Uterus (tissue), 2 donors: ENCODE data around the gene PPFIBP2.

Experiments used
- CTCF ChIP-seq, 4 experiments: fragments of 200-600 bp in 2 of 4; fragments of 450-650 bp in 2 of 4; sonication (generic) in 2 of 4; IDR thresholded peaks; one replicate each; pipeline ENCODE4 v1.5.1; 2016 to 2019; ENCODE audit warnings: antibody characterized with exemption in 4 of 4, mild to moderate bottlenecking in 2 of 4, moderate library complexity in 1 of 4
- POLR2A ChIP-seq, 2 donors: fragments of 450-650 bp; IDR thresholded peaks; one replicate each; pipeline ENCODE4 v1.6.1; 2016; ENCODE audit warnings: antibody characterized with exemption in 2 of 2, mild to moderate bottlenecking in 1 of 2, moderate library complexity in 1 of 2

DNA sequence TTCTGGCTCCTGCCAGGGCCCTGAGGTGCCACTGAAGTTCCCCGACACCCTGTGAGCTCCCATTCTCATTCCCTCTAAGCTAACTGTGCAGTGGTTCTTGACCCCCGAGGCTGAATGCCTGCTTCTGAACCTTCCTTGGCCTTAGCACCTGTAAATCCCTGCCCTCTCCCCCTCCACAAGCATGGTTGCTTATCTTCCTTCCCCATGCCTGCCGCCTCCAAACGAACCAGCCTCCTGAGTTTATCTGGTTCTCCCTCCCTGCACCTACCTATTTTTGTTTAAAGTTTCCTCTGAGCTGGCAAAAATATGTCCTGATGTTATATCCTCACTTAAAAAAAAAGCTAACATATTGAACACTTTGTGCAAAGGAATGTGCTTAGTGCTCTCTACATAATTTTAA lies 33.9 kb downstream of the PPFIBP2 start:
- TF ChIP-seq POLR2A (IDR thresholded peaks at IDR 0.05): no peak
- no peak for TF ChIP-seq CTCF (IDR thresholded peaks at IDR 0.05)
